Measurements from ENCODE around the gene ANKH.
A peak's percentile ranks its signal among the peaks of the same experiment; 100 is the strongest.

The ANKH gene

GRCh38 chr5:14695152-14695551 is 176.4 kb downstream of the ANKH start:
- DNase-seq (ENCODE audit: low spot score), result no peak
- no peak overlapping the region for H3K27ac ChIP-seq
- no peak overlapping the region for H3K4me3 ChIP-seq
- TF ChIP-seq CTCF (IDR thresholded peaks at IDR 0.05), result no peak

DNA sequence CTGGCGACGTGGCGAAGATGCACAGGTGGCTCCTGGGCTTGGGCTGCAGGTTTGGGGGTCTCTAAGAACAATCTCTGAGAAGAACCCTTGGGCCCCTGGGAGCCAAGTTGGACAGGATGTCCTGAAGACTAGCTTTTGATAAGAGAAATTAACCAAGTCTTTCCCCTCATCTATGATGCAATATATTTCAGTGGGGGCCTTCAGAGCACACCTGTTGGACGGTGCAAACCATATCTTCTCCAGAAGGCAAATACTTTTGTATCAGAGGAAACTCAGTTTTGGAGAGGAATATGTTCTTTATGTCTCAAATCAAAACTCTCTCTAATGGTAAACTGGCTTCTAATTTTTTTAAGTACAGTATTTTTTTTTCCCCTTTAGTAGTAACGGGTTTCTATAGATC is 178.5 kb downstream of the ANKH start:
- Histone ChIP-seq H3K27ac (no peak overlapping the region), H3K4me3 (no peak overlapping the region)
- DNase-seq (ENCODE audit: low spot score), result no peak
- TF ChIP-seq CTCF (IDR thresholded peaks at IDR 0.05), result no peak

GRCh38 chr5:14687023-14687665 is 184.4 kb downstream of the ANKH start:
- DNase-seq (ENCODE audit: low spot score), result no peak
- H3K4me3 ChIP-seq, result no peak overlapping the region
- peak overlapping the region; percentile 11 to 35 for H3K27ac ChIP-seq
- TF ChIP-seq CTCF (IDR thresholded peaks at IDR 0.05), result no peak

GRCh38 chr5:14686517-14686916 is 185.1 kb downstream of the ANKH start:
- Histone ChIP-seq H3K4me3 (no peak overlapping the region), H3K27ac (peak overlapping the region; percentile 11 to 35)
- no peak for TF ChIP-seq CTCF (IDR thresholded peaks at IDR 0.05)
- no peak for DNase-seq (ENCODE audit: low spot score)

DNA sequence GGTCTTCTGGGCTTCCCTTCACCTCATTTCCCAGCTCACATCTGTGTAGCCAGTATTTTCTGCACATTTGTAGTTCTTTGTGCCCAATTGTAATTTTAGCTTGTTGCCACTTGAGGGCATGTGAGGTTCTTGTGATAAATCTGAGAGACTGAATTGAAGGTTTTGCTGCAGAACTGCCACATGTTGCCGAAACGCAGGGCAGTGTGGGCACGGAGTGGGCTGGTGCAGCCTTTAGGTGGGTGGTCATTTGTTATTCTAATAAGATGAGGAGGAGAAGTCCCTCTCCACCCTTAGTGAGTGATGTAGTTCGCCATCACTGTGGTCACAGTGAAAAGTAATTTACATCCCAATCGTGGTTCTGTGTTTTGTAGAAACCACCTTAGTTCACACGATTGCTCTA is 185.8 kb downstream of the ANKH start:
- Histone ChIP-seq H3K4me3 (no peak overlapping the region), H3K27ac (no peak overlapping the region)
- DNase-seq (ENCODE audit: low spot score), result no peak
- TF ChIP-seq CTCF (IDR thresholded peaks at IDR 0.05), result peak; percentile 23

DNA sequence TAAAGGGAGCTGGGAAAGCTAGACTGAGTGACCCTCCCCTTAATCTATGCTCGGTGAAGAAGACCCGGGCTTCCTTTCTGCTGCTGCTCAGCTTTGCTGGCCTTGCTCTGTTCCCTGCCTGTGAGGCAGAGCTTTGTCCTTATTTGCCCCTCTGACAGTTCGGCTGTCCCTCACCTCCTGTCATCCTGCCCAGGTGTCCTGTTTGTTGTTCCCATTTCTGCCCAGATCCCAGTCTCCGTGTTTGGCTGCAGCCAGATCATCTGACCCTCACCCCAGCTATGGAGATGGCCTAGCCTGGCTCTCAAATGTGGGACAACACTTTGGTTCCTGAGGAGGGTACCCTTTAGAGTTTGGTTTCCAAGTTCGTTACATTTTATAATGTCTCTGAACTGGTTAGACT is 186.8 kb downstream of the ANKH start:
- no peak for DNase-seq (ENCODE audit: low spot score)
- H3K27ac ChIP-seq, result no peak overlapping the region
- H3K4me3 ChIP-seq, result no peak overlapping the region
- TF ChIP-seq CTCF (IDR thresholded peaks at IDR 0.05), result no peak

DNA sequence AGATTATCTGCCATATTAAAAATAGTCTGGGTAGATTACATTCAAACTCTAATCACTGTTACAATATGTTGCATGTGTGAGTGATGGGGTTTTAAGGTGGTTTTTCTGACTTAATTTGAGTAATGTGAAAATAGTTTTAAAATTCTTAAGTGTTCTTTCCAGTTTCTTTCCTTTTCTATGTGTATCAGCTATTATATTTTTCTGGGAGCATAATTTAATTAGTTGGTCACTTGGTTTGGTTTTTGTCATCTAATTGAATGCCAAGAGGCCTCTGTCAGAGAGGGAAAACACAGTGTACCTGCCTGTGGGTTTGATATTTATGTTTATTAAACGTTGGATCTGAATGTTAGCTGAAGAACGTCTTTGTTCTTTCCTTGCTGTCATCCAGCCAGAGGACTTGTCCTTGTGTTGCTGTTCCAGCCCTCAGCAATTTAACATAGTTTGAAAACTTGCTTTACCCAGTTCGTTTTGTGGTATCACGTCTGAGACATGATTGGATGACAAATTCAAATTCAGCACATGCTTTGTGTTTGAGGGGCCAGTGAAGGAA is 187.6 kb downstream of the ANKH start:
- no peak overlapping the region for H3K4me3 ChIP-seq
- DNase-seq (ENCODE audit: low spot score), result no peak
- no peak for TF ChIP-seq CTCF (IDR thresholded peaks at IDR 0.05)
- H3K27ac ChIP-seq, result no peak overlapping the region
